H1 (cell line): Measurements from ENCODE around the gene PRKCZ.

Experiments
- BCL11A ChIP-seq, 2 experiments: IDR thresholded peaks; one replicate each; pipeline ENCODE4 v1.6.1; 2011; ENCODE audit warnings: low read depth in 2 of 2, low read length in 2 of 2, mild to moderate bottlenecking in 2 of 2
- CTCF ChIP-seq, 3 experiments: IDR thresholded peaks; 1 replicate in 2 of 3; 2 replicates in 1 of 3; pipeline versions ENCODE4 v1.5.1 to v1.6.1; 2011; ENCODE audit warnings: low read length in 3 of 3, mild to moderate bottlenecking in 3 of 3, inconsistent platforms in 2 of 3, low read depth in 1 of 3, moderate library complexity in 1 of 3; ENCODE audit not compliant: insufficient read depth in 1 of 3; ENCODE audit errors: control extremely low read depth in 1 of 3

GRCh38 chr1:2054560-2054959 is 4.3 kb downstream of the PRKCZ start:
- peak in 2 of 3 experiments; percentile 8 to 12; a peak in 2 of 4 replicates for TF ChIP-seq CTCF (IDR thresholded peaks at IDR 0.05; ENCODE audit: control extremely low read depth in 1 of 3, insufficient read depth in 1 of 3, low read depth in 1 of 3, low read length in 3 of 3)
- TF ChIP-seq BCL11A (IDR thresholded peaks at IDR 0.05; ENCODE audit: low read depth in 2 of 2, low read length in 2 of 2): no peak
